LNCaP clone FGC (cell line): ENCODE data around the gene RARG.

Source experiments
- DNase-seq: peaks from one replicate; pipeline ENCODE4 v3.0.0-alpha.2; 2011; ENCODE audit warnings: low read depth
- H3K4me3 ChIP-seq: 2 replicates; pipeline ENCODE4 v1.5.1; 2011; ENCODE audit warnings: mild to moderate bottlenecking, low read depth, low read length, control low read depth
- TF ChIP-seq, protein P1 (sequence below): IDR thresholded peaks from 2 replicates; pipeline ENCODE4 v1.5.1; 2012; ENCODE audit warnings: mild to moderate bottlenecking; ENCODE audit not compliant: control insufficient read depth, insufficient read depth; ENCODE audit errors: extremely low read depth

Gene RARG

DNA sequence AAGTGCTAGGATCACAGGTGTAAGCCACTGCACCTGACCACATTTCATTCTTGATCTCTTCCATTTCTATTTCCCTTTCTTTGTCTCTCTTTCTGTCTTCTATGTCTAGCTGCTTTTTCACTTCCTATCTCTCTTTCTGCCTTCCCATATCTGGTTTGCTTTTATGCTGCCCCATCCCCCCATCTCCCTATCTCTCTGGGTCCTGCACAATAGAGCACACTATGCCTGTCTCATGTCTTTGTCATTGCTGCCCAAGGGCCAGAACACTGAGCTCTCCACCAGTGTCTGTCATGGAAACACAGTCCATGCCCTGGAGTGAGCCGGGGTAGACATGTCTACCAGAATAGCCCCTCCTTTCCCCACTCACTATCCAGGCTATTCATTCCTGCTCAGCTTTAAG is 12.3 kb upstream of the RARG start:
- no peak overlapping the region for H3K4me3 ChIP-seq
- TF ChIP-seq, protein P1, sequence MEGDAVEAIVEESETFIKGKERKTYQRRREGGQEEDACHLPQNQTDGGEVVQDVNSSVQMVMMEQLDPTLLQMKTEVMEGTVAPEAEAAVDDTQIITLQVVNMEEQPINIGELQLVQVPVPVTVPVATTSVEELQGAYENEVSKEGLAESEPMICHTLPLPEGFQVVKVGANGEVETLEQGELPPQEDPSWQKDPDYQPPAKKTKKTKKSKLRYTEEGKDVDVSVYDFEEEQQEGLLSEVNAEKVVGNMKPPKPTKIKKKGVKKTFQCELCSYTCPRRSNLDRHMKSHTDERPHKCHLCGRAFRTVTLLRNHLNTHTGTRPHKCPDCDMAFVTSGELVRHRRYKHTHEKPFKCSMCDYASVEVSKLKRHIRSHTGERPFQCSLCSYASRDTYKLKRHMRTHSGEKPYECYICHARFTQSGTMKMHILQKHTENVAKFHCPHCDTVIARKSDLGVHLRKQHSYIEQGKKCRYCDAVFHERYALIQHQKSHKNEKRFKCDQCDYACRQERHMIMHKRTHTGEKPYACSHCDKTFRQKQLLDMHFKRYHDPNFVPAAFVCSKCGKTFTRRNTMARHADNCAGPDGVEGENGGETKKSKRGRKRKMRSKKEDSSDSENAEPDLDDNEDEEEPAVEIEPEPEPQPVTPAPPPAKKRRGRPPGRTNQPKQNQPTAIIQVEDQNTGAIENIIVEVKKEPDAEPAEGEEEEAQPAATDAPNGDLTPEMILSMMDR = no peak
- no peak for DNase-seq

DNA sequence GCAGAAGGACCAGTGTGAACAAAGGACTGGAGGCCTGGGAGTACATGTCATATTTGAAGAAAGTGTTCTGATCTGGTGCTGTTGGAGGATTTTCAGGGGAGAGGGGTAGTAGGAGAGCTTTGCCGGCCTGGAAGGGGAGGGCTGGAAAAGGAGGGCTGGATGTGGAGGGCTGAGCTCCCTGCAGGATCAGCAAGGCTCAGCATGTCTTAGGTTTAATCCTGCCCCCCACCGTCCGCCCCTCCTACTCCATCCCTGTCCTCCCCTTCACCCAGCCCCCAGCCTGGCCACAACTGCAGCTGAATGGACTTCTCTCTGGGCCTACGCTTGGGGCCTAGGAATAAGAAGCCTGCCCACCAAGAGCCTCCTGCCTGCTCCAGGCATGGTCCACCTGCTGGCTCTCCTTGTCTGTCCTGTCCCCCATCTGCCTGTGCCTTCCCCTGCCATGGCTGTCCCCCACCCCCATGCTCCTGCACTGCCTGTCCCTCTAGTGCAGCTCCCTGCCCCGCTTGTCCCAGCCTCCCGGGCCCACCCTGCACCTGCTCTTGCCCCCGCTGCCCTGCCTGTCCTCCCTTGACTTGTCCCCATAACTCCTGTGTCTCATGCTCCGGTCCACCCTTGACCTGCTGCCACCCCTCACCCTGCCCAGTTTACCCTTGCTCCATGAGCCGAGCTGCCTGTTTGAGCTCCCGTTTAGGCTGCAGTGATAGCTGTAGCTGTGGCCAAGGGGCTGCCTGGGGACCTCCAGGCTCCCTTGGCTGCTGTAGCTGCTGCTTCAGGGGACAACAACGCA is 9.8 kb upstream of the RARG start:
- no peak overlapping the region for H3K4me3 ChIP-seq
- DNase-seq = no peak
- TF ChIP-seq, protein P1 = no peak

DNA sequence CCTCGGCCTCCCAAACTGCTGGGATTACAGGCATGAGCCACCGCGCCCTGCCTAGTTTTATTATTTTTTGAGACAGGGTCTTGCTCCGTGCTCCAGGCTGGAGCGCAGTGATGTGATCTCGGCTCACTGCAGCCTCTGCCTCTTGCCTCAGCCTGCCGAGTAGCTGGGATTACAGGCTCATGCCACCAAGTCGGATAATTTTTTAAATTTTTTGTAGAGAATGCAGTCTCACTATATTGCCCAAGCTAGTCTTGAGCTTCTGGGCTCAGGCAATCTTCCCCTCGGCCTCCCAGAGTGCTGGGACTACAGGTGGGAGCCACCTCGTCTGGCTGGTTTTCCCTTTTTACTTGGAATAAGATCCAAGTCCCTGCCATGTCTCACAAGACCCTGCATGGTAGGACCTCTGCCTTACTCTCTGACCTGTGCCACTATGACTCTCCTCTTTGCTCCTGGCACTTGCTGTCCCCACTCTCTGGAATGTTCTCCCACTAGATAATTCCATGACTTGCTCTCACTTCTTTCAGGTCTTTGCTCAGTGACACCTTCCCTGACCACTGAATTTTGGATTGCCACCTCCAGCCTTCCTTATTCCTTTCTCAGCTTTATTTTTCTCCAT is 7.7 kb upstream of the RARG start:
- TF ChIP-seq, protein P1 = no peak
- no peak for DNase-seq
- H3K4me3 ChIP-seq = no peak overlapping the region

DNA sequence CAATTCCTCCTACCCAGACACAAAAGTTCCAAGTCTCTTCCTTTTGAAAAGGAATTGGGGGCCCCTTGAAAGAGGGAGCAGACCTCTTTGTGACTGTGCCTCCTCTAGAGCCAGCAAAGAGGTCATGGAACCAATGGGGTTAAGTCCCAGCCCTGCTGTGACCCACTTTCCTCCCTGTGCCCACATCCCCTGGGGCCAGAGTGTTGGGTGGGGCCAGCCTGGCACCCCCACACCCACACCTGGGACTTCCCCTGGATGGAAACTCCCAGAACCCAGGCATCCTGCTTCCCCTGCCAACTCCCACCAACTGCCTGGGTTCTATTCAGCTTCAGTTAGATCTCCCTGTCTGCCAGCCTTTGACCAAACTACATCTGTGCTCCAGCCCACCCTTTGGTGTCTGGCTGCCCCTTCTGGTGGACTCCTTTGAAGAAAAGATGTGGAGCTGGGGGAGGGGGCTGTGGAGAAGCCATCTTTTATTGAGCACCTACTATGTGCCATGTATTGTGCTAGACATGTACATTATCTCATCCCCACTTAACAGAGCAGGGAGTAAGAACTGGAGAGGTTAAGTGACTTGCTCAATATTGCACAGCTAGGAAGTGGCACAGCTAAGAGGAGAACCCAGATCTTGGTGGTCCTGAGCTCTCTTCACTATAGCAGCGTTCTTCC is 4.6 kb upstream of the RARG start:
- H3K4me3 ChIP-seq = no peak overlapping the region
- no peak for DNase-seq
- TF ChIP-seq, protein P1 = no peak

DNA sequence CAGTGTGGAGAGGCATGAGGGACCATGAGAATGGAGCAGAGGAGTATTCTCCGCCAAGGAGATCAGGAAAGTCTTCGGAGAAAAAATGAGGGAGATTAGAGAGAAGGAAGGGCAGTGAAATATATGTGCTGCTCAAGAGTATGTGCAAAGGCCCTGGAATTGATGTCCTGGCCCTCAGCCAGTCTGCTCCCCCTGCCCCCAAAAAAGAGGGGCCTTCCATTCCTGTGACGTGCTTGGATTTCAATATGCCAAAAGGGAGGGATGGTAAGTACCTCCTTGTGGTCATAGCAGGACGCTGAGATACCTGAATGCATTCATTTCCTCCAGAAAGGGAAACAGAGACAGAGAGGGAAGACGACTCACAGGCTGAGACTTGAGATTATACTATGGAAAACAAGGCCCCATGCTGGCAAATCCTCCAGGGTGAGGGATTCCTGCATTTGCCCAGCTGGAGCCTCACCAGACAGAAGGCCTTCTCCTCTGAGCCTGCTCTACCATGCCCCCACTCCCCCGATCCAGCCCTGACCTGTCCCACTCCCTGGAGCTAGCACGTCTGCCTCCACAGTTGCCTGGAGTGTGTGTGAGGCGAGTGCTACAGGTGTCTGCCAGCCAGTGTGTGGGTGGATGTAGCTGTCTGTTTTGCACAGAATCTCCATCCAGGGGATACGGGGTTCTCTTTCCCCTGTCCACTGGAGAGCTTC is 3.9 kb upstream of the RARG start:
- TF ChIP-seq, protein P1 = no peak
- H3K4me3 ChIP-seq = no peak overlapping the region
- DNase-seq = no peak

DNA sequence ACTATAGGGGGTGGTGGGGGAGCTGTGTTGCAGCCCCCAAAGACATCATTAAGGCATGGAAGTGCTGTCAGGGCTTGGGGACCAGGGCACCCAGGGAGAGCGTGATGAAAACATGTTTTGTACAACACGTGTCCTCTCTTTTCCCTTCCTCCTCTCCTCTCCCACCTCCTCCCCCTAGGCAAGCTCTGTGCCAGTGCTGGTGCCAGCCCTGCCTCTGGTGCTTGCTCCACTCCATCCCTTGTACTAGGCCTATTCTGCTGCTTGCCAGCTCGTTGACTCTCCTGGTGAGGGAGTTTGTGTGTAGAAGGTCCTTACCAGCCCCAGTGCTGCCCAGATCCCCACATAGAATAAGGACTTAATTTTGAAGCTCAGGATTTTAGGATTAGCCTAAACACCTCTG is 3.2 kb upstream of the RARG start:
- TF ChIP-seq, protein P1 = no peak
- H3K4me3 ChIP-seq = no peak overlapping the region
- DNase-seq = no peak
